Measurements from ENCODE around the gene MAPRE2.

Gene MAPRE2

GRCh38 chr18:35086704-35087103, 45.5 kb downstream of the MAPRE2 start:
- Histone ChIP-seq H3K27ac (no peak overlapping the region), H3K27me3 (ENCODE audit: insufficient read depth, low read depth) (no peaks in the 10 kb centered on the region), H2AFZ (ENCODE audit: low read depth) (no peak overlapping the region), H3K79me2 (ENCODE audit: insufficient read depth, low read depth) (no peaks in the 10 kb centered on the region), H3K9ac (no peak overlapping the region), H3K4me3 (IDR thresholded peaks at IDR 0.05; ENCODE audit: insufficient read depth, low read depth, low read length) (no peak overlapping the region), H3K4me2 (no peak overlapping the region), H4K20me1 (ENCODE audit: insufficient read depth) (no peaks in the 10 kb centered on the region), H3K36me3 (ENCODE audit: insufficient read depth) (no peaks in the 10 kb centered on the region), H3K4me1 (ENCODE audit: low read depth, poor library complexity, severe bottlenecking) (peaks cover 17% of the 10 kb centered on the region)
- no peak for TF ChIP-seq CTCF (conservative IDR thresholded peaks at IDR 0.05; ENCODE audit: low read depth, low read length)

GRCh38 chr18:35087726-35088125, 46.5 kb downstream of the MAPRE2 start:
- H4K20me1 ChIP-seq (ENCODE audit: insufficient read depth) = no peaks in the 10 kb centered on the region
- no peak overlapping the region for H3K27ac ChIP-seq
- H2AFZ ChIP-seq (ENCODE audit: low read depth) = no peak overlapping the region
- no peaks in the 10 kb centered on the region for H3K36me3 ChIP-seq (ENCODE audit: insufficient read depth)
- H3K27me3 ChIP-seq (ENCODE audit: insufficient read depth, low read depth) = no peaks in the 10 kb centered on the region
- no peak overlapping the region for H3K4me2 ChIP-seq
- no peak overlapping the region for H3K4me3 ChIP-seq (IDR thresholded peaks at IDR 0.05; ENCODE audit: insufficient read depth, low read depth, low read length)
- no peak for TF ChIP-seq CTCF (conservative IDR thresholded peaks at IDR 0.05; ENCODE audit: low read depth, low read length)
- no peak overlapping the region for H3K9ac ChIP-seq
- no peaks in the 10 kb centered on the region for H3K79me2 ChIP-seq (ENCODE audit: insufficient read depth, low read depth)
- H3K4me1 ChIP-seq (ENCODE audit: low read depth, poor library complexity, severe bottlenecking) = peaks cover 12% of the 10 kb centered on the region

GRCh38 chr18:35088921-35089320, 47.7 kb downstream of the MAPRE2 start:
- H3K4me3 ChIP-seq (IDR thresholded peaks at IDR 0.05; ENCODE audit: insufficient read depth, low read depth, low read length) = no peak overlapping the region
- no peaks in the 10 kb centered on the region for H3K27me3 ChIP-seq (ENCODE audit: insufficient read depth, low read depth)

GRCh38 chr18:35089382-35089781, 48.2 kb downstream of the MAPRE2 start:
- Histone ChIP-seq H3K4me1 (ENCODE audit: low read depth, poor library complexity, severe bottlenecking) (no peaks in the 10 kb centered on the region), H3K4me2 (no peak overlapping the region), H2AFZ (ENCODE audit: low read depth) (no peak overlapping the region), H4K20me1 (ENCODE audit: insufficient read depth) (no peaks in the 10 kb centered on the region), H3K79me2 (ENCODE audit: insufficient read depth, low read depth) (no peaks in the 10 kb centered on the region), H3K36me3 (ENCODE audit: insufficient read depth) (no peaks in the 10 kb centered on the region), H3K27me3 (ENCODE audit: insufficient read depth, low read depth) (no peaks in the 10 kb centered on the region), H3K9ac (no peak overlapping the region), H3K4me3 (IDR thresholded peaks at IDR 0.05; ENCODE audit: insufficient read depth, low read depth, low read length) (no peak overlapping the region), H3K27ac (no peak overlapping the region)
- no peak for TF ChIP-seq CTCF (conservative IDR thresholded peaks at IDR 0.05; ENCODE audit: low read depth, low read length)

More at GRCh38 chr18:35088921-35089320, 47.7 kb downstream of the MAPRE2 start:
- Histone ChIP-seq H3K27ac (no peak overlapping the region), H4K20me1 (ENCODE audit: insufficient read depth) (no peaks in the 10 kb centered on the region), H2AFZ (ENCODE audit: low read depth) (no peak overlapping the region), H3K4me1 (ENCODE audit: low read depth, poor library complexity, severe bottlenecking) (peaks cover under 1% of the 10 kb centered on the region), H3K36me3 (ENCODE audit: insufficient read depth) (no peaks in the 10 kb centered on the region), H3K9ac (no peak overlapping the region), H3K4me2 (no peak overlapping the region), H3K79me2 (ENCODE audit: insufficient read depth, low read depth) (no peaks in the 10 kb centered on the region)
- TF ChIP-seq CTCF (conservative IDR thresholded peaks at IDR 0.05; ENCODE audit: low read depth, low read length) = no peak
